Measurements from ENCODE around the gene VAV1.

VAV1 gene

GRCh38 chr19:6828698-6829633, 56.5 kb downstream of the VAV1 start (continued):
- TF ChIP-seq, protein P1, sequence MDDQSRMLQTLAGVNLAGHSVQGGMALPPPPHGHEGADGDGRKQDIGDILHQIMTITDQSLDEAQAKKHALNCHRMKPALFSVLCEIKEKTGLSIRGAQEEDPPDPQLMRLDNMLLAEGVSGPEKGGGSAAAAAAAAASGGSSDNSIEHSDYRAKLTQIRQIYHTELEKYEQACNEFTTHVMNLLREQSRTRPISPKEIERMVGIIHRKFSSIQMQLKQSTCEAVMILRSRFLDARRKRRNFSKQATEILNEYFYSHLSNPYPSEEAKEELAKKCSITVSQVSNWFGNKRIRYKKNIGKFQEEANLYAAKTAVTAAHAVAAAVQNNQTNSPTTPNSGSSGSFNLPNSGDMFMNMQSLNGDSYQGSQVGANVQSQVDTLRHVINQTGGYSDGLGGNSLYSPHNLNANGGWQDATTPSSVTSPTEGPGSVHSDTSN (CRISPR knock-in tag; IDR thresholded peaks at IDR 0.05) = no peak
- TF ChIP-seq ZNF112 (tag by site-specific recombination; IDR thresholded peaks at IDR 0.05) (no peak), ZSCAN16 (tag by site-specific recombination; IDR thresholded peaks at IDR 0.05) (no peak), ZNF473 (tag by site-specific recombination; IDR thresholded peaks at IDR 0.05) (no peak), HOXA7 (CRISPR knock-in tag; IDR thresholded peaks at IDR 0.05; ENCODE audit: borderline replicate concordance) (no peak), SP3 (tag by site-specific recombination; IDR thresholded peaks at IDR 0.05) (peak; percentile 72), ZNF660 (tag by site-specific recombination; IDR thresholded peaks at IDR 0.05) (no peak), ZFP69B (tag by site-specific recombination; IDR thresholded peaks at IDR 0.05) (no peak), REST (tag by site-specific recombination; IDR thresholded peaks at IDR 0.05) (no peak), ZNF335 (tag by site-specific recombination; conservative IDR thresholded peaks at IDR 0.05) (peak; percentile 63), ZNF707 (tag by site-specific recombination; IDR thresholded peaks at IDR 0.05) (no peak), TRIM28 (IDR thresholded peaks at IDR 0.05; ENCODE audit: borderline replicate concordance, low read length) (no peak), ZNF211 (tag by site-specific recombination; IDR thresholded peaks at IDR 0.05; ENCODE audit: low read depth) (no peak), ZBTB17 (tag by site-specific recombination; IDR thresholded peaks at IDR 0.05) (peak; percentile 91), SCRT1 (tag by site-specific recombination; IDR thresholded peaks at IDR 0.05; ENCODE audit: borderline replicate concordance) (no peak), ZNF571 (tag by site-specific recombination; IDR thresholded peaks at IDR 0.05) (no peak), SCRT2 (tag by site-specific recombination; IDR thresholded peaks at IDR 0.05) (peak; percentile 37; the same call in 1 of the 2 replicates), ZNF423 (tag by site-specific recombination; IDR thresholded peaks at IDR 0.05) (no peak), ZNF311 (tag by site-specific recombination; IDR thresholded peaks at IDR 0.05; ENCODE audit: borderline replicate concordance) (no peak), ZNF184 (tag by site-specific recombination; IDR thresholded peaks at IDR 0.05) (no peak), ZNF785 (tag by site-specific recombination; IDR thresholded peaks at IDR 0.05) (no peak), MZF1 (tag by site-specific recombination; IDR thresholded peaks at IDR 0.05; ENCODE audit: borderline replicate concordance) (no peak)
- TF ChIP-seq, protein P2, sequence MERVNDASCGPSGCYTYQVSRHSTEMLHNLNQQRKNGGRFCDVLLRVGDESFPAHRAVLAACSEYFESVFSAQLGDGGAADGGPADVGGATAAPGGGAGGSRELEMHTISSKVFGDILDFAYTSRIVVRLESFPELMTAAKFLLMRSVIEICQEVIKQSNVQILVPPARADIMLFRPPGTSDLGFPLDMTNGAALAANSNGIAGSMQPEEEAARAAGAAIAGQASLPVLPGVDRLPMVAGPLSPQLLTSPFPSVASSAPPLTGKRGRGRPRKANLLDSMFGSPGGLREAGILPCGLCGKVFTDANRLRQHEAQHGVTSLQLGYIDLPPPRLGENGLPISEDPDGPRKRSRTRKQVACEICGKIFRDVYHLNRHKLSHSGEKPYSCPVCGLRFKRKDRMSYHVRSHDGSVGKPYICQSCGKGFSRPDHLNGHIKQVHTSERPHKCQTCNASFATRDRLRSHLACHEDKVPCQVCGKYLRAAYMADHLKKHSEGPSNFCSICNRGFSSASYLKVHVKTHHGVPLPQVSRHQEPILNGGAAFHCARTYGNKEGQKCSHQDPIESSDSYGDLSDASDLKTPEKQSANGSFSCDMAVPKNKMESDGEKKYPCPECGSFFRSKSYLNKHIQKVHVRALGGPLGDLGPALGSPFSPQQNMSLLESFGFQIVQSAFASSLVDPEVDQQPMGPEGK (tag by site-specific recombination; IDR thresholded peaks at IDR 0.05) = 0 out of 2 replicates have a peak, but pooled peaks have one; percentile 9
- TF ChIP-seq, protein P3, sequence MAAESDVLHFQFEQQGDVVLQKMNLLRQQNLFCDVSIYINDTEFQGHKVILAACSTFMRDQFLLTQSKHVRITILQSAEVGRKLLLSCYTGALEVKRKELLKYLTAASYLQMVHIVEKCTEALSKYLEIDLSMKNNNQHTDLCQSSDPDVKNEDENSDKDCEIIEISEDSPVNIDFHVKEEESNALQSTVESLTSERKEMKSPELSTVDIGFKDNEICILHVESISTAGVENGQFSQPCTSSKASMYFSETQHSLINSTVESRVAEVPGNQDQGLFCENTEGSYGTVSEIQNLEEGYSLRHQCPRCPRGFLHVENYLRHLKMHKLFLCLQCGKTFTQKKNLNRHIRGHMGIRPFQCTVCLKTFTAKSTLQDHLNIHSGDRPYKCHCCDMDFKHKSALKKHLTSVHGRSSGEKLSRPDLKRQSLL (tag by site-specific recombination; IDR thresholded peaks at IDR 0.05) = no peak
- TF ChIP-seq, protein P4, sequence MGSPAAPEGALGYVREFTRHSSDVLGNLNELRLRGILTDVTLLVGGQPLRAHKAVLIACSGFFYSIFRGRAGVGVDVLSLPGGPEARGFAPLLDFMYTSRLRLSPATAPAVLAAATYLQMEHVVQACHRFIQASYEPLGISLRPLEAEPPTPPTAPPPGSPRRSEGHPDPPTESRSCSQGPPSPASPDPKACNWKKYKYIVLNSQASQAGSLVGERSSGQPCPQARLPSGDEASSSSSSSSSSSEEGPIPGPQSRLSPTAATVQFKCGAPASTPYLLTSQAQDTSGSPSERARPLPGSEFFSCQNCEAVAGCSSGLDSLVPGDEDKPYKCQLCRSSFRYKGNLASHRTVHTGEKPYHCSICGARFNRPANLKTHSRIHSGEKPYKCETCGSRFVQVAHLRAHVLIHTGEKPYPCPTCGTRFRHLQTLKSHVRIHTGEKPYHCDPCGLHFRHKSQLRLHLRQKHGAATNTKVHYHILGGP (tag by site-specific recombination; IDR thresholded peaks at IDR 0.05) = no peak

Measured in HEK293 (cell line).